ENCODE data around the gene CSAD. TPM values are rescaled to one million over a fixed set of nuclear protein-coding genes. Genes with fewer than 3 reads are reported as not detected.

The CSAD gene
- total and polyA plus RNA-seq, 2 donors (not counting 1 experiment from before 2014, with no cell fraction given) = 57.0 to 64.6 TPM

DNA sequence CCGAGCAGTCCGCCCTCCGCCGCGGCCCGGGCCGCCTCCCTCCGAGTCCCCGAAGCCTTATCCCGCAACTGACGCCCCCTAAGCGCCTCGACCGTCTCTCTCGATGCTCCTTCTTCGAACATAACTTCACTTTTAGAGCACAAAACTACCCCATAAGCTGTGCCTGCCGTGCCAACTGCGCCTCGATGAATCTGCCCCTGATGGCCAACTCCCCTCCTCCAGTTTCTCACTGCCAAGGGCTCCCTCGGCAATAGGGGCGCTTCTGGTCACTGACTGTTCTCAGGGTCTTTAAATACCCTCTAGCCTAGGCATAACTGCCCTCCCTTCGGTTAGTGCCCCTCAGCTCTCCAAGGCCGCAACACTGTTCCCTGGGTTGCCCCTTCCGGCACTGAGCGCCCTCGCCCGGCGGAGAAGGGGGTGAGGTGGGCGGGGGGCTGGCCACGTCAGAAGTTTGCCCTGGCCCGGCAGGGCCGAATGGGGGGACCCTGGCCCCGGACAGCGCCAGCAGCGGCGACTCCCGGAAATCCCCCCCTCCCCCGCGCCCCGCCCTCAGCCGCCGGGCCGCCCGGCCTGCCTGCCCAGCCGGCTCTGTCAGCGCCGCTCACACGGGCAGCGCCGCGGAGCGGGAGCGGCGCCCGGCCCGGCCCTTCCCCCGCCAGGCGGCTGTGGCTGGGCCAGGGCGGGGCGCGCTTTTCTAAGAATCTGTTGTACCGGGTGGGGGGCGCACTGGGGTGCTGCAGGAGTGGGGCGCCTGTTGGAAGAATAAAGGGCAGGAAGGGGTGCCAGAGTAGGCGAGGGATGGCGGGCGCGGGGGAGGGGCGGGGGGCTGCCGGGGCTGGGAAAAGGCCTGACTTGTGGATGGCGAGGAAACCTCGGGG lies 40.7 kb upstream of the CSAD start:
- CTCF ChIA-PET = interaction anchor here (0.6 to 17.1 kb wide), 11 partner anchors 13 to 280 kb away, joined by 3 to 721 read pairs (median 8); partner anchors contain the start of genes AAAS, CSAD, ESPL1 and ITGB7
- Histone ChIP-seq H3K4me3 (ENCODE audit: control extremely low read depth in 1 of 5, extremely low read depth in 1 of 5, insufficient read depth in 1 of 5, low read depth in 2 of 5, low read length in 4 of 5) (peak overlapping the region; percentile 63 to 100 (median 84)), H3K4me2 (replicated peaks; ENCODE audit: low read depth, low read length, poor library complexity, severe bottlenecking) (peak overlapping the region; percentile 98), H3K9me3 (ENCODE audit: control extremely low read depth in 1 of 3, control insufficient read depth in 2 of 3, insufficient read depth in 1 of 3, low read length in 2 of 3) (no peaks in the 10 kb centered on the region), H3K36me3 (replicated peaks in 1 of 2; ENCODE audit: control extremely low read depth in 1 of 2, control insufficient read depth in 1 of 2, extremely low read depth in 1 of 2, insufficient read depth in 2 of 2, low read length in 1 of 2) (no peaks in the 10 kb centered on the region), H3K79me2 (ENCODE audit: control insufficient read depth, insufficient read depth, low read length) (no peaks in the 10 kb centered on the region), H3K27ac (ENCODE audit: low read length in 2 of 2) (peak overlapping the region; percentile 93 to 95), H3K9ac (ENCODE audit: low read length) (peak overlapping the region; percentile 95), H3K27me3 (replicated peaks in 1 of 4; ENCODE audit: control extremely low read depth in 1 of 4, control insufficient read depth in 3 of 4, insufficient read depth in 4 of 4, low read length in 3 of 4) (no peaks in the 10 kb centered on the region), H3K4me1 (ENCODE audit: control insufficient read depth in 2 of 2, insufficient read depth in 2 of 2, low read length in 2 of 2) (peaks cover 33 to 50% of the 10 kb centered on the region in 2 donors), H2AFZ (ENCODE audit: insufficient read depth, low read depth, low read length, poor library complexity, severe bottlenecking) (peak overlapping the region; percentile 97), H4K20me1 (ENCODE audit: control insufficient read depth, insufficient read depth, low read length, poor library complexity, severe bottlenecking) (no peaks in the 10 kb centered on the region)
- TF ChIP-seq EZH2 (IDR thresholded peaks at IDR 0.05; ENCODE audit: borderline replicate concordance, insufficient read depth, low read depth, low read length, poor library complexity, severe bottlenecking) (no peak), CTCF (IDR thresholded peaks at IDR 0.05) (peak; percentile 19)
- Mint-ChIP-seq H3K27me3 (no peaks in the 10 kb centered on the region), H3K27ac (peak overlapping the region; percentile 98), H3K4me1 (peaks cover 46% of the 10 kb centered on the region), H3K4me3 (peak overlapping the region; percentile 97), H3K9me3 (ENCODE audit: insufficient read depth) (no peaks in the 10 kb centered on the region)
- under 1% methylated on average over 54 of the region's 72 CpGs for WGBS (ENCODE audit: insufficient coverage)
- POLR2A ChIA-PET = interaction anchor here (0.7 to 3.4 kb wide), 7 partner anchors 12 to 103 kb away, joined by 5 to 29 read pairs (median 11); partner anchors contain the start of genes CSAD, ESPL1, PFDN5 and ZNF740
- DNase-seq (no peak), ATAC-seq (ENCODE audit: low read depth) (peak; percentile 46)
- intact Hi-C loops (cut with micrococcal nuclease) = loop anchor here (1.0 to 2.0 kb wide), 6 partner anchors 15 to 157 kb away; partner anchors contain the start of genes CSAD, ITGB7, MYG1 and ZNF740
